ENCODE results near the gene LRRFIP1. TPM values are rescaled to one million over a fixed set of nuclear protein-coding genes. Genes with fewer than 3 reads are reported as not detected.
"Not testable (repeated sequence)": the region's sequence is repeated elsewhere in the genome, so short reads cannot be mapped to it uniquely, and the experiment has no call there.

Gene LRRFIP1
- total and polyA plus RNA-seq, 4 experiments from 2014 or later, result 88.0 to 198 (median 117) TPM

- ChIA-PET CTCF (ENCODE audit: partially characterized antibody) (interaction anchor here (2.7 kb wide), 1 partner anchor 83 kb away, joined by 12 read pairs; no protein-coding TSS in a partner anchor), POLR2A (ENCODE audit: partially characterized antibody) (no interaction called here)
- Histone ChIP-seq H3K27ac (ENCODE audit: low read depth, low read length) (no peak overlapping the region), H3K27me3 (ENCODE audit: insufficient read depth, low read length) (no peaks in the 10 kb centered on the region), H3K4me3 (ENCODE audit: low read length in 2 of 2) (no peak overlapping the region), H3K36me3 (ENCODE audit: insufficient read depth, low read length) (no peaks in the 10 kb centered on the region), H3K4me1 (ENCODE audit: insufficient read depth, low read length) (no peaks in the 10 kb centered on the region), H3K9me3 (ENCODE audit: control insufficient read depth in 1 of 2, low read length in 2 of 2) (no peaks in the 10 kb centered on the region)
- H3K27me3 Mint-ChIP-seq, result peaks cover 0 to 10% of the 10 kb centered on the region in 2 donors
- H3K4me3 Mint-ChIP-seq, result no peak overlapping the region
- DNase-seq, result no peak
- H3K36me3 Mint-ChIP-seq, result no peaks in the 10 kb centered on the region
- intact Hi-C loops (cut with micrococcal nuclease), result no loop called here
- no peak overlapping the region for H3K27ac Mint-ChIP-seq
- H3K9me3 Mint-ChIP-seq, result peaks cover 0 to 6% (median 0%) of the 10 kb centered on the region in 8 donors
- peaks cover 5 to 14% (median 6%) of the 10 kb centered on the region in 4 donors for H3K4me1 Mint-ChIP-seq
These were observed 34.5 kb downstream of the LRRFIP1 start for GRCh38 chr2:237661799-237662328.

GRCh38 chr2:237662671-237663093 is 35.3 kb downstream of the LRRFIP1 start:
- H3K27ac Mint-ChIP-seq, result peak overlapping the region in 4 of 7 donors; percentile 35 to 62 (median 54)
- Histone ChIP-seq H3K4me3 (ENCODE audit: low read length in 2 of 2) (no peak overlapping the region), H3K36me3 (ENCODE audit: insufficient read depth, low read length) (no peaks in the 10 kb centered on the region), H3K27ac (ENCODE audit: low read depth, low read length) (no peak overlapping the region), H3K4me1 (ENCODE audit: insufficient read depth, low read length) (no peaks in the 10 kb centered on the region), H3K9me3 (ENCODE audit: control insufficient read depth in 1 of 2, low read length in 2 of 2) (no peaks in the 10 kb centered on the region), H3K27me3 (ENCODE audit: insufficient read depth, low read length) (no peaks in the 10 kb centered on the region)
- H3K4me3 Mint-ChIP-seq, result peak overlapping the region in 3 of 8 donors; percentile 43 to 59 (median 57)
- ChIA-PET CTCF (ENCODE audit: partially characterized antibody) (interaction anchor here (1.5 kb wide), 1 partner anchor 10 kb away, joined by 9 read pairs; no protein-coding TSS in a partner anchor), POLR2A (ENCODE audit: partially characterized antibody) (no interaction called here)
- H3K27me3 Mint-ChIP-seq, result peaks cover 0 to 5% of the 10 kb centered on the region in 2 donors
- peak; percentile 22 to 74 (median 38) for DNase-seq
- intact Hi-C loops (cut with micrococcal nuclease), result no loop called here
- peaks cover 5 to 14% (median 6%) of the 10 kb centered on the region in 4 donors for H3K4me1 Mint-ChIP-seq
- H3K9me3 Mint-ChIP-seq, result no peaks in the 10 kb centered on the region
- H3K36me3 Mint-ChIP-seq, result no peaks in the 10 kb centered on the region

- Histone ChIP-seq H3K27ac (ENCODE audit: low read depth, low read length) (no peak overlapping the region), H3K4me3 (ENCODE audit: low read length in 2 of 2) (no peak overlapping the region), H3K9me3 (ENCODE audit: control insufficient read depth in 1 of 2, low read length in 2 of 2) (no peaks in the 10 kb centered on the region), H3K36me3 (ENCODE audit: insufficient read depth, low read length) (no peaks in the 10 kb centered on the region), H3K27me3 (ENCODE audit: insufficient read depth, low read length) (no peaks in the 10 kb centered on the region), H3K4me1 (ENCODE audit: insufficient read depth, low read length) (no peaks in the 10 kb centered on the region)
- DNase-seq, result no peak
- ChIA-PET POLR2A (ENCODE audit: partially characterized antibody) (no interaction called here), CTCF (ENCODE audit: partially characterized antibody) (interaction anchor here (1.5 kb wide), 1 partner anchor 9 kb away, joined by 9 read pairs; no protein-coding TSS in a partner anchor)
- H3K4me3 Mint-ChIP-seq, result no peak overlapping the region
- peaks cover 3 to 9% of the 10 kb centered on the region in 2 donors for H3K27me3 Mint-ChIP-seq
- H3K27ac Mint-ChIP-seq, result peak overlapping the region in 1 of 7 donors; percentile 62
- H3K36me3 Mint-ChIP-seq, result no peaks in the 10 kb centered on the region
- H3K4me1 Mint-ChIP-seq, result peaks cover 5 to 14% (median 6%) of the 10 kb centered on the region in 4 donors
- no peaks in the 10 kb centered on the region for H3K9me3 Mint-ChIP-seq
- intact Hi-C loops (cut with micrococcal nuclease), result no loop called here
These were observed 36.2 kb downstream of the LRRFIP1 start for GRCh38 chr2:237663517-237664110.

GRCh38 chr2:237664151-237664550 is 36.8 kb downstream of the LRRFIP1 start:
- peaks cover 5 to 14% (median 6%) of the 10 kb centered on the region in 4 donors for H3K4me1 Mint-ChIP-seq
- intact Hi-C loops (cut with micrococcal nuclease), result no loop called here
- no peaks in the 10 kb centered on the region for H3K27me3 ChIP-seq (ENCODE audit: insufficient read depth, low read length)
- peaks cover 3 to 9% of the 10 kb centered on the region in 2 donors for H3K27me3 Mint-ChIP-seq
- H3K27ac ChIP-seq (ENCODE audit: low read depth, low read length), result no peak overlapping the region
- no peaks in the 10 kb centered on the region for H3K4me1 ChIP-seq (ENCODE audit: insufficient read depth, low read length)
- H3K4me3 Mint-ChIP-seq, result no peak overlapping the region
- ChIA-PET POLR2A (ENCODE audit: partially characterized antibody) (no interaction called here), CTCF (ENCODE audit: partially characterized antibody) (interaction anchor here (1.8 kb wide), 1 partner anchor 81 kb away, joined by 8 read pairs; no protein-coding TSS in a partner anchor)
- no peaks in the 10 kb centered on the region for H3K36me3 Mint-ChIP-seq
- DNase-seq, result no peak
- no peak overlapping the region for H3K27ac Mint-ChIP-seq
- no peaks in the 10 kb centered on the region for H3K9me3 Mint-ChIP-seq
- no peaks in the 10 kb centered on the region for H3K9me3 ChIP-seq (ENCODE audit: control insufficient read depth in 1 of 2, low read length in 2 of 2)
- no peaks in the 10 kb centered on the region for H3K36me3 ChIP-seq (ENCODE audit: insufficient read depth, low read length)
- H3K4me3 ChIP-seq (ENCODE audit: low read length in 2 of 2), result no peak overlapping the region

DNA sequence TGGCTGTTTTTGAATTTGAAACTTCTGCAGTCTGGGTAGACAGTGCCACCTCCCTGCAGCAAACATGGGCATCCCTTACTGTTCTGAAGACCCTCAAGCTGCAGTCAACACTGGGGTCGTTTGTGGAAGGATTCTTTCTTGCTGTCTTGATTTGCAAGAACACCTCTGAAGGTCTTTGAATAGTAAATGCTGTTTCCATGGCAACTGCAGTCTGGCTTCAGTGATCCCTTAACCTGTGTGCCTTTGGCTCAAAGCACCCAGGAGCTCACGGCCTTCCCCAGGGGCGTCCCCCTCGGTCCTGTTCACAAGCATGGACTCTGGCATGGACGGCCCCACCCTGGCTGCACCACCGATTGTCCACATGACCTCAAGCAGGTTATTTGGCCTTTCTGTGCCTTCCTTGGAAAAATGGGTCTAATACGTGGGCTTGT is 38.3 kb downstream of the LRRFIP1 start:
- Mint-ChIP-seq H3K4me3 (no peak overlapping the region), H3K4me1 (peaks cover 5 to 14% (median 6%) of the 10 kb centered on the region in 4 donors), H3K27ac (no peak overlapping the region), H3K36me3 (no peaks in the 10 kb centered on the region), H3K27me3 (peaks cover 3 to 9% of the 10 kb centered on the region in 2 donors), H3K9me3 (no peaks in the 10 kb centered on the region)
- CTCF ChIA-PET (ENCODE audit: partially characterized antibody), result interaction anchor here (0.6 to 1.8 kb wide), 3 partner anchors 79 to 94 kb away, joined by 3 to 8 read pairs (median 4); no protein-coding TSS in a partner anchor
- Histone ChIP-seq H3K27me3 (ENCODE audit: insufficient read depth, low read length) (no peaks in the 10 kb centered on the region), H3K4me3 (ENCODE audit: low read length in 2 of 2) (no peak overlapping the region), H3K27ac (ENCODE audit: low read depth, low read length) (no peak overlapping the region), H3K9me3 (ENCODE audit: control insufficient read depth in 1 of 2, low read length in 2 of 2) (no peaks in the 10 kb centered on the region), H3K4me1 (ENCODE audit: insufficient read depth, low read length) (no peaks in the 10 kb centered on the region), H3K36me3 (ENCODE audit: insufficient read depth, low read length) (no peaks in the 10 kb centered on the region)
- DNase-seq, result no peak
- POLR2A ChIA-PET (ENCODE audit: partially characterized antibody), result interaction anchor here (1.2 kb wide), 1 partner anchor 79 kb away, joined by 3 read pairs; no protein-coding TSS in a partner anchor
- intact Hi-C loops (cut with micrococcal nuclease), result no loop called here

DNA sequence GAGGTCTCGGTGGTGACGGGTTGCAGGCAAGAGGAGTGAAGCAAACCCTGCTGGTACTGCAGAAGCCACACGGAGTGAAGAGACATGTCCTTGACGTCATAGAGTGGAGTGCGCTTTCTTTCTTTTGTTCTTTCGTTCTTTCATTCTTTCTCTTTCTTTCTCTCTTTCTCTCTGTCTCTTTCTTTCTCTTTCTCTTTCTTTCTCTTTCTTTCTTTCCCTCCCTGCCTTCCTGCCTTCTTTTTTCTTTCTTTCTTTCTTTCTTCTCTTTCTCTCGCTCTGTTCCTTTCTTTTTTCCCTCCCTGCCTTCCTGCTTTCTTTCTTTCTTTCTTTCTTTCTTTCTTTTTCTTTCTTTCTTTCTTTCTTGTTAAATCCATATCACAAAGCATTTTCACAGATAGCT is 39.2 kb downstream of the LRRFIP1 start:
- Mint-ChIP-seq H3K4me1 (peaks cover 5 to 14% (median 6%) of the 10 kb centered on the region in 4 donors), H3K27me3 (peaks cover 4 to 9% of the 10 kb centered on the region in 2 donors), H3K4me3 (no peak overlapping the region), H3K9me3 (no peaks in the 10 kb centered on the region), H3K27ac (peak overlapping the region in 2 of 7 donors; percentile 25 to 72), H3K36me3 (no peaks in the 10 kb centered on the region)
- no peaks in the 10 kb centered on the region for H3K27me3 ChIP-seq (ENCODE audit: insufficient read depth, low read length)
- no peak for DNase-seq
- intact Hi-C loops (cut with micrococcal nuclease), result no loop called here
- ChIA-PET POLR2A (ENCODE audit: partially characterized antibody) (no interaction called here), CTCF (ENCODE audit: partially characterized antibody) (interaction anchor here (1.0 kb wide), 1 partner anchor 79 kb away, joined by 5 read pairs; no protein-coding TSS in a partner anchor)
- no peak overlapping the region for H3K27ac ChIP-seq (ENCODE audit: low read depth, low read length)
- no peak overlapping the region for H3K4me3 ChIP-seq (ENCODE audit: low read length in 2 of 2)
- no peaks in the 10 kb centered on the region for H3K4me1 ChIP-seq (ENCODE audit: insufficient read depth, low read length)
- H3K9me3 ChIP-seq (ENCODE audit: control insufficient read depth in 1 of 2, low read length in 2 of 2), result no peaks in the 10 kb centered on the region
- no peaks in the 10 kb centered on the region for H3K36me3 ChIP-seq (ENCODE audit: insufficient read depth, low read length)

GRCh38 chr2:237667050-237667576 is 39.7 kb downstream of the LRRFIP1 start:
- H3K4me3 Mint-ChIP-seq; H3K4me3 ChIP-seq (ENCODE audit: low read length in 2 of 2); intact Hi-C loops (cut with micrococcal nuclease); H3K4me1 ChIP-seq (ENCODE audit: insufficient read depth, low read length); H3K27ac ChIP-seq (ENCODE audit: low read depth, low read length); DNase-seq; H3K9me3 Mint-ChIP-seq; H3K27ac Mint-ChIP-seq; H3K36me3 ChIP-seq (ENCODE audit: insufficient read depth, low read length); H3K27me3 ChIP-seq (ENCODE audit: insufficient read depth, low read length); H3K9me3 ChIP-seq (ENCODE audit: control insufficient read depth in 1 of 2, low read length in 2 of 2); POLR2A ChIA-PET (ENCODE audit: partially characterized antibody); H3K36me3 Mint-ChIP-seq; H3K27me3 Mint-ChIP-seq: not testable (repeated sequence)
- H3K4me1 Mint-ChIP-seq, result peaks cover 5 to 14% (median 6%) of the 10 kb centered on the region in 4 donors
- CTCF ChIA-PET (ENCODE audit: partially characterized antibody), result interaction anchor here (1.0 kb wide), 1 partner anchor 78 kb away, joined by 5 read pairs; no protein-coding TSS in a partner anchor

All from CD4-positive, alpha-beta memory T cell (primary cell).